ENCODE data around the gene ARHGEF19. TPM values are rescaled to one million over a fixed set of nuclear protein-coding genes. Genes with fewer than 3 reads are reported as not detected.

The ARHGEF19 gene
- 8.3 and 9.1 TPM in 2 replicates for total RNA-seq

GRCh38 chr1:16212251-16212961 is at the start of gene ARHGEF19:
ARHGEF19 (minus strand) TSS chr1:16212652; CDS start chr1:16209054, 3,598 bp downstream.

GRCh38 chr1:16236511-16237342 is 24.3 kb upstream of the ARHGEF19 start, which contains the start of gene CPLANE2:
CPLANE2 (minus strand) TSS chr1:16237183; CDS start chr1:16236742, 441 bp downstream.

GRCh38 chr1:16155537-16156410 is 56.7 kb downstream of the ARHGEF19 start, which contains the start of gene EPHA2:
EPHA2 (minus strand) TSS chr1:16156069; CDS start chr1:16155932, 137 bp downstream.

Small RNAs within 50 kb of the gene (small RNA-seq; reads per million reads assigned to genes)
- gene MT1XP1 = 1.3 reads per million, percentile 27 among the genes with 10 or more reads in this experiment

Other genes with a start within 250 kb of the ARHGEF19 start
- 36.2 and 49.8 TPM in 2 replicates for gene ZBTB17, start 236.6 kb downstream of the ARHGEF19 start, total RNA-seq
- not detected in 2 replicates for gene SRARP, start 208.4 kb downstream of the ARHGEF19 start, total RNA-seq
- 20.6 and 22.2 TPM in 2 replicates for gene HSPB7, start 194.6 kb downstream of the ARHGEF19 start, total RNA-seq
- 0.16 TPM in 1 of 2 replicates, not detected in the other for gene CLCNKA, start 190.6 kb downstream of the ARHGEF19 start, total RNA-seq
- gene CLCNKB, start 168.9 kb downstream of the ARHGEF19 start, total RNA-seq = 0.24 and 0.32 TPM in 2 replicates
- 0.49 and 0.65 TPM in 2 replicates for gene FAM131C, start 139.0 kb downstream of the ARHGEF19 start, total RNA-seq
- gene EPHA2, start 56.6 kb downstream of the ARHGEF19 start, total RNA-seq = 18.2 and 18.5 TPM in 2 replicates
- 10.7 and 16.2 TPM in 2 replicates for gene CPLANE2, start 24.5 kb upstream of the ARHGEF19 start, total RNA-seq
- 18.9 and 23.2 TPM in 2 replicates for gene FBXO42, start 139.8 kb upstream of the ARHGEF19 start, total RNA-seq
- gene SZRD1, start 154.6 kb upstream of the ARHGEF19 start, total RNA-seq = 80.6 and 90.2 TPM in 2 replicates
- gene SPATA21, start 224.8 kb upstream of the ARHGEF19 start, total RNA-seq = not detected in 2 replicates
- 89.7 and 93.3 TPM in 2 replicates for gene NECAP2, start 228.1 kb upstream of the ARHGEF19 start, total RNA-seq

Measured in hair follicle dermal papilla cell (primary cell).